Measurements from ENCODE around the gene HOXA4. TPM values are rescaled to one million over a fixed set of nuclear protein-coding genes. Genes with fewer than 3 reads are reported as not detected.

The HOXA4 gene
- 0.26 and 0.74 TPM in 2 replicates for total RNA-seq

GRCh38 chr7:27130540-27131389 is at the start of gene HOXA4:
Gene HOXA4 (minus strand): TSS chr7:27130757. CDS start chr7:27130733, 24 bp downstream.
- DNase-seq (ENCODE audit: low read depth, low spot score): peak; percentile 67

GRCh38 chr7:27179503-27180430 is 49.2 kb upstream of the HOXA4 start:
- DNase-seq (ENCODE audit: low read depth, low spot score): no peak

GRCh38 chr7:27179030-27179429 is 48.5 kb upstream of the HOXA4 start:
- no peak for DNase-seq (ENCODE audit: low read depth, low spot score)

- DNase-seq (ENCODE audit: low read depth, low spot score): no peak
Observed at GRCh38 chr7:27178366-27178765, 47.8 kb upstream of the HOXA4 start.

- DNase-seq (ENCODE audit: low read depth, low spot score): no peak
Observed at GRCh38 chr7:27177795-27178320, 47.3 kb upstream of the HOXA4 start.

GRCh38 chr7:27176962-27177794 is 46.6 kb upstream of the HOXA4 start:
- DNase-seq (ENCODE audit: low read depth, low spot score): no peak

GRCh38 chr7:27176524-27176845 is 45.9 kb upstream of the HOXA4 start:
- no peak for DNase-seq (ENCODE audit: low read depth, low spot score)

DNA sequence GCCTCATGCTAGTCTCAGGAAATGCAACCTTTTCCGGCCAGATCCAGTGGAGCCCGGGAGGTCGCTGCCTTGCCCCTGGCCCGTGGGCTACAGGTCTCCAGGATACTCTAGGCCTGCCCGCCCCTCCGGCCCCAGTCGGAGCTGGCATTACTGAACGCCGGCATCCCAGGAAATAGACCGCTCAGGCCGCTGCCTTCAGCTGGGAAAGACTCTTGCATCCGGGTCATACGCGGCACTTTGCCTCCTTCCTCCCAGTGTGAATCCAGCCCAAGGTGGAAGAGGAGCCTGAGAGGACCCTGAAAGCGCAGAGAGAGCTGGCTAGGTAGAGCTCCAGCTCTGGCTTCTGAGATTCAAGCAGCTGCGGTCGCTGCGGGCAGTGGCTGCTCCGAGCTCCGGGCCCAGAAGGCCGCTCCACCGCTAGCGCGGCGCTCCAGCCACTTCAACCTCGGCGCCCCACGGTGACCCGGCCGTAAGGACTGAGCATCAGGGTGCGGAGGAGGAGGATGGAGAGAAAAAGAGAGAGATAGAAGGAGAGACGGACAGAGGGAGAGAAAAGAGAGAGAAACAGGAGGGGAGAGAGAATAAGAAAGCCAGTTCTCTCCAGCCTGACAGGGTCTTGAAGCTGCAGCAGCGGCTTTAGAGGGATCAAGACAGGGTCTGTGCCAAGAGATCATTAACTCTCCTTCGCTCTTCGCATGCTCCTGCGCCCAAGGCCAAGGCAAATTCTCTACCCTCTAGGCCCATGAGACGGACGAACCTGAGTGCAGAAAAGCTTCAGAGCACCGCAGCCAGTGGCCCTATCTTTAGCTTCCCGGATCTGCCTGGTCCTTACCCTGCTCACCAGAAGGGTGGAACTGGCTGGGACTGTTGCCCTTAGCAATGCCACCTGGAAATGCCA is 45.3 kb upstream of the HOXA4 start:
- no peak for DNase-seq (ENCODE audit: low read depth, low spot score)

GRCh38 chr7:27174874-27175625 is 44.5 kb upstream of the HOXA4 start:
- no peak for DNase-seq (ENCODE audit: low read depth, low spot score)

- no peak for DNase-seq (ENCODE audit: low read depth, low spot score)
Observed at GRCh38 chr7:27173956-27174873, 43.7 kb upstream of the HOXA4 start, which contains the start of gene HOXA10. Gene HOXA10 (minus strand): TSS chr7:27174320. CDS start chr7:27174306, 14 bp downstream.

- DNase-seq (ENCODE audit: low read depth, low spot score): no peak
Observed at GRCh38 chr7:27173511-27173955, 43.0 kb upstream of the HOXA4 start.

GRCh38 chr7:27172823-27173510 is 42.4 kb upstream of the HOXA4 start:
- DNase-seq (ENCODE audit: low read depth, low spot score): no peak

GRCh38 chr7:27172315-27172774 is 41.8 kb upstream of the HOXA4 start:
- DNase-seq (ENCODE audit: low read depth, low spot score): no peak

- DNase-seq (ENCODE audit: low read depth, low spot score): no peak
Observed at GRCh38 chr7:27171637-27172314, 41.2 kb upstream of the HOXA4 start.

- no peak for DNase-seq (ENCODE audit: low read depth, low spot score)
Observed at GRCh38 chr7:27171325-27171636, 40.7 kb upstream of the HOXA4 start.

- no peak for DNase-seq (ENCODE audit: low read depth, low spot score)
Observed at GRCh38 chr7:27170426-27171324, 40.1 kb upstream of the HOXA4 start.

Measured in pulmonary artery endothelial cell (primary cell).